HEK293T (cell line): ENCODE results near the gene SUN1.

ENCODE experiments used
- ARNT ChIP-seq: fragments of 450-650 bp; IDR thresholded peaks from 2 replicates; pipeline ENCODE4 v1.6.1; 2017; ENCODE audit warnings: mild to moderate bottlenecking
- BHLHE40 ChIP-seq: fragments of 450-650 bp; IDR thresholded peaks from 2 replicates; pipeline ENCODE4 v1.6.1; 2016; ENCODE audit warnings: mild to moderate bottlenecking, moderate library complexity, borderline replicate concordance
- ELF4 ChIP-seq: fragments of 450-650 bp; IDR thresholded peaks from 2 replicates; pipeline ENCODE4 v1.6.1; 2017; ENCODE audit warnings: antibody characterized with exemption
- FOXA1 ChIP-seq: fragments of 450-650 bp; IDR thresholded peaks from 2 replicates; pipeline ENCODE4 v1.6.1; 2016; ENCODE audit warnings: mild to moderate bottlenecking
- FOXK2 ChIP-seq: fragments of 450-650 bp; IDR thresholded peaks from 2 replicates; pipeline ENCODE4 v1.6.1; 2016; ENCODE audit warnings: mild to moderate bottlenecking
- FOXM1 ChIP-seq: fragments of 450-650 bp; IDR thresholded peaks from 2 replicates; pipeline ENCODE4 v1.6.1; 2017; ENCODE audit warnings: mild to moderate bottlenecking, borderline replicate concordance
- HDGF ChIP-seq: fragments of 450-650 bp; IDR thresholded peaks from 2 replicates; pipeline ENCODE4 v1.6.1; 2017; ENCODE audit warnings: antibody characterized with exemption, borderline replicate concordance
- LEF1 ChIP-seq: fragments of 450-650 bp; IDR thresholded peaks from 2 replicates; pipeline ENCODE4 v1.6.1; 2017; ENCODE audit warnings: mild to moderate bottlenecking, borderline replicate concordance
- NFRKB ChIP-seq: fragments of 450-650 bp; IDR thresholded peaks from 2 replicates; pipeline ENCODE4 v1.6.1; 2016; ENCODE audit warnings: mild to moderate bottlenecking, moderate library complexity
- SP1 ChIP-seq: fragments of 450-650 bp; IDR thresholded peaks from 2 replicates; pipeline ENCODE4 v1.6.1; 2017
- SUZ12 ChIP-seq: fragments of 450-650 bp; IDR thresholded peaks from 2 replicates; pipeline ENCODE4 v1.6.1; 2016; ENCODE audit warnings: mild to moderate bottlenecking
- TARDBP ChIP-seq: fragments of 450-650 bp; IDR thresholded peaks from 2 replicates; pipeline ENCODE4 v1.6.1; 2016
- ZNF384 ChIP-seq: fragments of 450-650 bp; IDR thresholded peaks from 2 replicates; pipeline ENCODE4 v1.6.1; 2016
- TF ChIP-seq, protein P1 (sequence below): fragments of 450-650 bp; IDR thresholded peaks from 2 replicates; pipeline ENCODE4 v1.6.1; 2016

DNA sequence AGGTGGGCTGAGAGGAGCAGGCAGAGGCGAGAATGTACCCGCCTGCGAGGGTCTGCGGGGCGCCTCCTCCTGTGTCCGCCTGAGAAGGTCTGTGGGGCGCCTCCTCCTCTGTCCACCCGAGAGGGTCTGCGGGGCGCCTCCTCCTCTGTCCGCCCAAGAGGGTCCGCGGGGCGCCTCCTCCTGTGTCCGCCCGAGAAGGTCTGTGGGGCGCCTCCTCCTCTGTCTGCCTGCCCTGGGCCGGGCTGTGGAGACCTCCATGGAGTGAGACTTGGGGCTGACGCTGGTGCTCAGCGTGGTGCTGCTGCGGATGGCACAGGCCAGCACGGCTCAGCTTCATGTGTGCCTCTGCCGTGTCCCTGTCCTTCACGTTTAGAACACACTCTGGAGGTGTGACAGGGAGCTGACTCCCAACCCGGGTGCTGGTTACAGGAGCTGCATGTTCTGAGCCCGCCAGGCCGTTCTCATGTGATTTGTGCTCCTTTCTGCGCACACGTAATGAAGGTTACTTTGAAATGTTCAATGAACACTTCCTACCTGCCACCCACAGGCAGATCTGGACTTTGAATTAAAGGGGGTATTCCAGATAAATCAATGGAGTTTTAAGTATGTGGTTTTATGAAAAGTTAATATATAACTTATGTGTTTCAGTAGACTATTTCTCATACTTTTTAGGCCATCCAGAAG, 23.6 kb downstream of the SUN1 start:
- TF ChIP-seq HDGF (no peak), SP1 (no peak), BHLHE40 (no peak), FOXK2 (no peak), SUZ12 (no peak), LEF1 (no peak), FOXM1 (no peak), ZNF384 (no peak), ELF4 (no peak), ARNT (no peak), NFRKB (no peak), TARDBP (no peak), FOXA1 (no peak)
- TF ChIP-seq, protein P1, sequence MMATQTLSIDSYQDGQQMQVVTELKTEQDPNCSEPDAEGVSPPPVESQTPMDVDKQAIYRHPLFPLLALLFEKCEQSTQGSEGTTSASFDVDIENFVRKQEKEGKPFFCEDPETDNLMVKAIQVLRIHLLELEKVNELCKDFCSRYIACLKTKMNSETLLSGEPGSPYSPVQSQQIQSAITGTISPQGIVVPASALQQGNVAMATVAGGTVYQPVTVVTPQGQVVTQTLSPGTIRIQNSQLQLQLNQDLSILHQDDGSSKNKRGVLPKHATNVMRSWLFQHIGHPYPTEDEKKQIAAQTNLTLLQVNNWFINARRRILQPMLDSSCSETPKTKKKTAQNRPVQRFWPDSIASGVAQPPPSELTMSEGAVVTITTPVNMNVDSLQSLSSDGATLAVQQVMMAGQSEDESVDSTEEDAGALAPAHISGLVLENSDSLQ: no peak
